ENCODE data around the gene ATP11A. TPM values are rescaled to one million over a fixed set of nuclear protein-coding genes. Genes with fewer than 3 reads are reported as not detected.

ATP11A gene
- total RNA-seq (2014; rRNA removed; shearing (Covaris generic)) (35.1 and 52.6 TPM in 2 replicates), polyA plus RNA-seq (2016; fragmentation: Nextera tagmentation; extraction: Ambion mirVana) (12.3 and 12.8 TPM in 2 replicates)
- long read RNA-seq, partial matches to known transcripts, result 0 of 5 reads
- long read RNA-seq, other reads (novel, unspliced or antisense), result 4 of 5 reads

GRCh38 chr13:112689303-112690245 is at the start of gene ATP11A:
Gene ATP11A (plus strand): TSS chr13:112690038. CDS start chr13:112690417, 379 bp downstream.
- no peak within 1 kb of the TSS for H3K27ac Mint-ChIP-seq
- H3K4me2 ChIP-seq, result peak within 1 kb of the TSS; percentile 99
- no peaks in the 10 kb centered on the region; the same call in 2 of the 3 replicates for H3K9me3 Mint-ChIP-seq
- H3K4me3 ChIP-seq, result peak within 1 kb of the TSS; percentile 85
- no peaks in the 10 kb centered on the region; the same call in 2 of the 3 replicates for H3K36me3 Mint-ChIP-seq (ENCODE audit: low read depth)
- TF ChIP-seq EZH2phosphoT487 (IDR thresholded peaks at IDR 0.05; ENCODE audit: unreplicated experiment) (no peak), ZNF462 (CRISPR knock-in tag; IDR thresholded peaks at IDR 0.05) (0 out of 2 replicates have a peak, but pooled peaks have one; percentile 33), ETS1 (IDR thresholded peaks at IDR 0.05) (no peak), POLR2AphosphoS5 (IDR thresholded peaks at IDR 0.05; ENCODE audit: low read depth) (peak; percentile 60; the same call in 1 of the 2 replicates), CREB1 (CRISPR knock-in tag; IDR thresholded peaks at IDR 0.05; ENCODE audit: low read depth) (no peak)
- peaks cover 16% of the 10 kb centered on the region for H4K20me1 ChIP-seq (replicated peaks; ENCODE audit: insufficient read depth)
- peak; percentile 86 for DNase-seq (ENCODE audit: low spot score)
- H3K79me2 ChIP-seq (replicated peaks; ENCODE audit: insufficient read depth), result peaks cover 40% of the 10 kb centered on the region
- H3K27ac ChIP-seq (ENCODE audit: low read depth), result no peak within 1 kb of the TSS
- peak; percentile 66 for ATAC-seq
- peaks cover 4% of the 10 kb centered on the region; the same call in 1 of the 2 replicates for H3F3A ChIP-seq (replicated peaks; ENCODE audit: low read depth)
- peaks cover 35% of the 10 kb centered on the region for H3K4me1 ChIP-seq (ENCODE audit: insufficient read depth)
- peak within 1 kb of the TSS; percentile 87 for H3K4me3 Mint-ChIP-seq
- no peaks in the 10 kb centered on the region for H3K9me2 ChIP-seq (ENCODE audit: insufficient read depth)
- peaks cover 25% of the 10 kb centered on the region for H3K27me3 Mint-ChIP-seq (ENCODE audit: insufficient read depth, low read depth, poor library complexity)
- H3K36me3 ChIP-seq (ENCODE audit: insufficient read depth), result no peaks in the 10 kb centered on the region
- H2AFZ ChIP-seq, result peak within 1 kb of the TSS; percentile 91
- H3K4me1 Mint-ChIP-seq, result peaks cover 49% of the 10 kb centered on the region
- peaks cover 12% of the 10 kb centered on the region for H3K27me3 ChIP-seq (ENCODE audit: insufficient read depth)

Data from GM23338 (cell line).